ENCODE results near the gene OR4B1.

- TF ChIP-seq POLR2AphosphoS5 (IDR thresholded peaks at IDR 0.05) (no peak), CTCF (IDR thresholded peaks at IDR 0.05) (no peak), EP300 (IDR thresholded peaks at IDR 0.05) (no peak), POLR2A (IDR thresholded peaks at IDR 0.05) (no peak)
Measured at GRCh38 chr11:48180627-48181026, 36.0 kb upstream of the OR4B1 start.

Data from upper lobe of left lung (tissue), 4 donors.